HG02943 (cell line): ENCODE measurements around the gene C2orf92.

ENCODE experiments used
- ATAC-seq: cut with Tn5 transposase; IDR thresholded peaks from one replicate; pipeline ENCODE4 v1.9.1; 2021; ENCODE audit warnings: mild to moderate bottlenecking, low read depth, moderate library complexity; ENCODE audit not compliant: unreplicated experiment

The C2orf92 gene

DNA sequence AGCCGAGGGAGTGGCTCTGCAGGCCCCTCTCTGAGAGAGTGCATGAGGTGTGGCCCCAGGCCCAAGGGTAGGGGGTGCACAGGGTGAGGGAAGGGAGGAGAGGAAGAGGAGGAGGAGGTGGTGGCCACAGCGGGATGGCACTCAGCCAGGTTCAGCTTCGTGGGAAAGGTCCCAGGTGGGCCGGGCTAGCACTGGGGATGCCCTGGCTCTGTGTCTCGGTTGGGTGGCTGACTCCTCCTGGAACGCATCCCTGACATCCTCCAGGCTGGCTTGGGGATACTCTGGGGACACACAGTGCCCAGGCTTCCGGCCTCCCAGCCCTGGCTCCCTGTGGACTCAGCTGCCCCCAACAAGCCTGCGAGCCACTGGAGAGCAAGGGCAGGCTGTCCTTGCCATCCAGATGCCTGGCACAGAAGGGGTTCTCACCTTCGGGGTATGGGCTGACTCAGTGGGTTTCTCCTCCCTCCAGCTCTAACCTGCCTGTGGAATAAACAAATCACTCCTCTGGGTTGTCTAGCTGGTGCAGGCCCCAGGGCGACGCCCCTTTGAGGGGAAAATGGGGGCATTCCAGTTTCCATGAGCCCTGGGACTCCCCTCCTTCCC, 43.3 kb downstream of the C2orf92 start:
- no peak for ATAC-seq

DNA sequence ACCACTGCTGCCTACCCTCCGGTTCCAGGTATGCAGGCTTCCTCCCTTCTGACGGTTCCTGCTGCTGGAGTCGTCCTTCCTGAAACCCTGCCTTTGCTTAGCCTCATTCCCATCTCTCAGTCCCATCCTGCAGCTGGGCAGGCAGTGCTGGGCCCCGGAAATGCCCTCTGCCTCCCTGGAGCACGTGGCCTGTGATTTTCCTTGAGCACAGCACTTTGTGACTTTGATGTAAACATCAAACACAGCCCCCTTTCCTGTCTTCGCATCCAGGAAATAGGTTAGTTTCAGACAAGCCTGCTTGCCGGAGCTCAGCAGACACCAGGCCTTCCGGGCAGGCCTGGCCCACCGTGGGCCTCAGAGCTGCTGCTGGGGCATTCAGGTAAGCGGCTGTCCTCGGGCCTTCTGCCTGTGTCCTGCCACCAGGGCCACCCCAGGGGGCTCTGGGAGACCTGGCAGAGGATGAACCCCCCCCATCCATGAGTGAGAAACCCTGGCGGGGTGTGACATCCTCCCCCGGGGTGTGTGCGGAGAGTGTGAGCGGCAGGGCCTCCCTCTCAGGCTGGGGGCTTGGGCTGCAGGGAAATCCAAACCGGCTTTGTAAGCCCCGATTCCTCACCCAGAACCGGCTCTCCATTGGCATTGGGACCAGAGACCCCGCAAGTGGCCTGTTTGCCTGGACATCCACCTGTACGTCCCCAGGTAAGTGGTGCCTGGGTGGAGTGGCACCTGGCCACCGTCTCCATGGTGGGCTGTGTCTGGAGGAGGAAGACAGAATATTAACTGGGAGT, 44.0 kb downstream of the C2orf92 start, which contains the start of gene ZAP70:
Gene ZAP70 (plus strand): TSS at position 281 of the 788 bp plus-strand sequence. CDS start 10,461 bp downstream, outside the sequence.
- ATAC-seq, result no peak

DNA sequence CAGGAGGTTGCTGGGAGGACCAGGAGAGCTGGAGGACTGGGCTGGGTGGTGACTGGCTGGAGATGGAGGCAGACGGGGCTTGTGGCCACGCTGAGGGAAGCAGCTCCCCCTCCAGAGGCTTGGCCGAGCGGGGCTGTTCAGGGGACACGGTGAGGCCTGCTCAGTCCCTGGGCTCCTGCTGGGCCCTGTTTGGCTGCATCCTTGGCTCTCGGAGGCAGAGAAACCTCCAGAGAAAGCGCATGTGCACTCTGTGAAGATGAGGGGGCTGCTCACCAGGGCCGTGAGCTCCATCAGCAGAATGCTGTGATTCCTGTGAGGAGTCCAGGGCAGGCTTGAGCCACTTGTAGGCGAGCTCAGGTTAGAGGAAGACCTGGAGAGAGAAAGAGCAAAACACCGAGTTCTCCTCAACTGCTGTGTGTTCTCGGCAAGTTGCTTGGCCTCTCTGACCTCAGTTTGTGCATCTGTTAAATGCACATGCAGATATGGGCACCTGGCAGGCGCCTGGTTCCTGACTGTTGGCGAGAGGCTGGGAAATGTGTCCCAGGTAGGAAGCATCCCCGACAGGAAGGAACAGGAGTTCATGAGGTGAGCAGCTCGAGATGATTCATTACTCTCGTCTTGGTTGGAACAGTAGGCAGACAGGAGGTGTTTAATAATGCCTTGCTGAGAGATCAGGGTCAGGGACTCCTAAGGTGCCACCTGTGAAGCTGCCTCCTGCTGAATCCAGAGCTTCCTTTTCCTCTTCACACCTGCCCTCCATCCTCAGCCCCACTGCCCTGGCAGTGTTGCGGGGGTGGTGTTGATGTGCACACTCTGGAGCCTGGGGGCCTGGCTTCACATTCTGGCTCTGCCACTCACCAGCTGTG, 44.8 kb downstream of the C2orf92 start:
- no peak for ATAC-seq

DNA sequence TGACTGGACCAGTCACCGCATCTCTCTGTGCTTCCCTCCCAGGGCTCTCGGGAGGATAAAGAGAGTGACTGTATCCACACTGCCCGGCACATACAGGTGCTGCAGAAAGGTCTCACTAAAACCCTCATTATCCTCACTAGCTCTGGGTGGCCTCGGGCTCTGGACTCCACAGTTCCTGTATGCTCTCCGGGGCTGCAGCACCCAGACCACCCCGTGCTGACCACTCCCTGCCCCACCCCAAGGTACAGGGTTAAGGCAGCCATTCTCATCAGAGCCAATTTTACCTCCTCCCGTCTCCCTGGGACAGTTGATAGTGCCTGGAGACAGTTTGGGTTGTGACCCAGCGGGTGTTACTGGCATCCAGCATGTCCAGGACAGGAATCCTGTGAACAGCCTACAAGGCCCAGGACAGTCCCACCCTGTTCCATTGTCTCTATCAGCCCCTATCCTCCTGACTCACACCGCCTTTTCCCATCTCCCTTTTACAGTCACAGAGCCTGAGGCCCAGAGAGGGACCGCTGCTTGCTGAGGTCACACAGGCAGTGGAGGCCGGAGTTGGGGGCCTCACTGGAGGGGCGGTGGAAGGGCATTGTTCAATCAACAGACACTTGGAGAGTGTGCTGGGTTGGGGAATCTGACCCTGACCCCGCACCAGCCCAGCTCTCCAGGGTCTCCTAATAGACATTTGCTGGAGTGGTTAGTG, 45.6 kb downstream of the C2orf92 start:
- no peak for ATAC-seq

DNA sequence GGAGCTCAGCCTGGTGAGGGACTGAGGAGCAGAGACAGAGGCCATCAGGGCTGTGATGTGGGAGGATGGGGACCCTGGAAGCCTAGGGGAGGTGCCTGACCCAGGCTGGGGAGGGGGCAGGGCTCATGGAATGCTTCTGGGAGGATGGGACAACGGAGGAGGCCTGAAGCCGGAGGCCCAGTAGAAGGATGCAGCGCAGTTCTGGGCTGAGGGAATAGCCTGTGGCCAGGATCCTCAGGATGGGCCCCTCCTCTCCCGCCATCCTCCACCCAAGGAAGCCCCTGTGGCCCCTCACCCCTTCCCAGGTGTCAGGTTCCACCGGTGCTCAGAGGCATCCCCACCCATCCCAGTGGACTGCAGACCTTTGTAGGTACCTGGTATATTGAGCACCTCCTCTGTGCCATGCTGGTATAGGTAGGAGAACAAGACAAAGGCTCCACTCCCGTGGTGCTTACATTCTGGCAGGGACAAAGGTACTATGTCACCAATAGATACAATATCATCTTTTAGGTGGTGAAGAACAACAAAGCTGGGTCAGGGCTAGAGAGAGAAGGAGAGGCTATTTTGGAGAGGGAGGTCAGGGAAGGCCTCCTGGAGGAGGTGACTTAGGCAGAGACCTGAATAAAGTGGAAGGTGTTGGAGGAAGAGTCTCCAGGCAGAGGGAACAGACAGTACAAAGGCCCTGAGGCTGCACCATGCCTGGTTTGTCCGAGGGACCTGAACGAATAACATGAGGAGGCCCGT, 46.6 kb downstream of the C2orf92 start:
- no peak for ATAC-seq

DNA sequence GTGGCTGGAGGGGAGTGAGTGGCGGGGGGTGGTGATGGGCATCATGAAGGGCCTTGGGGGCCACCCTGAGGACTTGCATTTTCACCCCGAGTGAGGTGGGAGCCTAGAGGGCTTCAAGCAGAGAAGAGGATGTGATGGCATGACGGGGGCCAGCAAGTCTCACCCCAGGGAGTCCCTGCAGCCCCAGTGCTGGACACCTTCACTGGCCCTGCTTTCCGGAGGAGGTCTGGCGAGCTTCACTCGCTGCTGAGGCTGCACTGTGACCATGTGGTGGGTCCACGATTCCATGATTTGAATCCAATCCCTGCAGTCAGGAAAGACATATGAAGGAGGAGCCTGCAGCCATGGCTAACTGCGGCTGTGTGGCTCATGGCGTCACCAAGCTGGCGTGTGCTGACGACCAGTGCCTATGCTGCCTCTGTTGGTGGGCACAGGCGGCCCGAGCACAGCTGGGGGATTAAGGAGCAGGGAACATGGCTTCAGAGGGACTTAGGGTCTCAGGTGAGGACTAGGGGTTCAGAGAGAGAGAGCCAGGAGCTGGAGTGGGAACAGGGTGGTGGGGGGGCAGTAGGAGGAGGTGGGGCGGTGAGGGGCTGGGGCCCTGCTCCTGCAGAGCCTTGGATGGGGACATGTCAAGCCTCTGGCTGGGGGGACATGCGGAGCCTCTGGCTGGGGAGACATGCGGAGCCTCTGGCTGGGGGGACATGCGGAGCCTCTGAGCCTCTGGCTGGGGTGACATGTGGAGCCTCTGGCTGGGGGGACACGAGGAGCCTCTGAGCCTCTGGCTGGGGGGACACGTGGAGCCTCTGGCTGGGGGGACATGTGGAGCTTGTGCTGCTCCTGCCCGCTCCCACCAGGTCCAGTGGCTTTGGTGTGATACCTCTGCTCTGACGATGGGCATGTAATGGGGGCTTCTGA, 47.4 kb downstream of the C2orf92 start:
- ATAC-seq, result no peak

DNA sequence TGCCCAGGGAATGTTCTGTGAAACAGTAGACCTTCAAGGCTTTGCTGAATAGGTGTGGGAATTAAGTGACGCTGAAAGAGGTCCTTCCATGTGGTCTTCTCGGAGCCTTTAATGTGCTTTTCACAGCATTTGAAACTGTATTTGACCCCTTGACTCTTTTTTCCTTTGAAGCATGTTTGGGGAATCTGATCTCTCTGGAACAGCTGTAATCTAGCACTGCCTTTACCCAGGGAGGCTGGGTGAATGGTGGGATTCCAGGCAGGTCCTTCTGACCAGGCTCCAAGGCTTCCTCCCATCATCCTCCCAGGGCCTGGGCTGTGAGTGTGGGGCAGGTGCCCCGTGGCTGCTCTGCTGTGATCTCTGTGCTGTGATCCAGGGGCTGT, 48.1 kb downstream of the C2orf92 start:
- no peak for ATAC-seq

DNA sequence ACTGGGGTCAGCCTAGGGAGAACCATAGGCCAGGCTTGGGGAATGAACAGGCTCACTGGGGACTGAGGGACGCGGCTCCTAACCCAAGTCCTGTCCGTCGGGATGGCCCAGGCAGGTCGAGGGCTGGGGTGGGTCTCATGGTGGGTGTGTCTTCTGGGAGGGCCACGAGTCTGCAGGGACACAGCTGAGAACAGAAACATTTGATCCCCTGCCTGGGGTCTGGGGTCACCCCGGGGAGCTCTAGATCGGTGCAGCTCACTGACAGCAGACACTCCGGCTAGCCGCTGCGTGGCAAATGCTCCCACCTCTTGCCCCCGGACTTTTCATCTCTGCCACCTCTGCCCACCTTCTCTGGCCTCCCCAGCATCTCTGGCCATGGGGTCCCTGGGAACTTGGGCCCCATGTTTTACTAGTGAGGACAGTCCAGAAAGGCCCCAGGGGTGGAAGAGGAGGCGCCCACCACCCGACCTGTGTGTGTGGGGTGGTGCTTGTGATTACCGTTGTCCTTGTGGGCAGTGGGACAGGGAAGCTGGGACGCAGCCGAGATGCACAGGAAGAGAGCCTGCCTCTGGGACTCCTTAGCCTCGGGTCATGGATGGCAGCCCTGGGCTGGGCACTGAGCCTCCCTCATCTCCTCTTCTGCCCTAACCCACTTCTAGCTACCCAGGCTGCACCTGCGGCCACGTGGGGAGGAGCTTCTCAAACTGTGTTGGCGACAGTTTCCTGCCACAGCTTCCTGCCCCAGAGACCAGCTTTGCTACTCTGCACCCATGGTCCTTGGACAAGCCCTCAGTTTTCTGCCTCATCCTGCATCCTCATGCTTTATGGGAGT, 48.8 kb downstream of the C2orf92 start:
- ATAC-seq, result no peak

DNA sequence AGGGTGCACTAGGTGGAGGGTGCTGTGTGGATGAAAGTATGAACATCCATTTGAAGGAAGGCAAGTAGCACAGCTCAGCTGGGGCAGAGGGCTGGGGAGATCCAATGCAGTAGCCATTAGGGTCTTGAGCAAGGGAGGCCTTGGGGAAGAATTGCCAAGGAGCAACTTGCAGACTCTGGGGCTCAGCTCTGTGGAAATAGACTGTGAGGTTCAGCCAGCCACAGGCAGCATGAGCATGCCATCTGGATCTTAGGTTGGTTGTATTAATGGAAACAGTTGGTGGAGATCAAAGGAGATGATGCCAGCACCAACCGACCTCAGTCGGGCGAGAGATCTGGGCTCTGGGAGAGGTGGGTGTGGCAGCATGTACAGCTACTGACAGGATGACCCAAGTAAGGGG, 49.4 kb downstream of the C2orf92 start:
- ATAC-seq, result no peak

DNA sequence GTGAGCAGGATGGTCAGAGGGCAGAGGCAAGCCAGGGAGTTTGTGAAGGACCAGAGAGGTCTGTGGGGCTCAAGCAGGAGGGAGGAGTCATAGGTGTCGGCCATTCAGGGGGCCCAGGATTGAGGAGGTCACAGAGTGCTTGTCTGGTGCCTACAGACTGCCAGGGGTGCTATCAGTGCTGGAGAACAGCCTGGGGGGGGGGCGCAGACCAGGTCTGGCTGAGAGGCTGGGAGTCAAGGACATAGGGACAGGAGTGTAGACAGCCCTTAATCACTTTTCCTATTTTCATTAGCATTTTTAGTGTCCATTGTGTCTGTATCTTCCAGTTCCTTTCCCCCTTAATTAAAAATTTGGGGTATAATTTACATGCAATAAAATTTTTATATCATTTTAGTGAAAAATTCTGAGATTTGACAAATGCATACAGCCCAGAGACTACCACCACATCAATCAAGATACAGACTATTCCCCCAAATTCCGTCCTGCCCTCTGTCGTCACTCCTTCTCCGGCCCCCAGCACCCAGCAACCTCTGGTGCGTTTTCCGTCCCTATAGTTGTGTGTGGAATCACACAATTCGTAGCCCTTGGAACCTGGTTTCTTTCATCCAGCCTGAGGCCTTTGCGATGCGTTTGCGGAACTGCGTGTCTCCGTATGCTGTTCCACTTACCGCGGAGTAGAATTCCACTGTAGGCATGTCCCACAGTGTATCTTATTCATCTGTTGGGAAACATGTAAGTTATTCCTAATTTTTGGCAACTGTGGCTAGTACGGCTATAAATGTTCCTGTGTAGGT, 50.0 kb downstream of the C2orf92 start:
- ATAC-seq, result no peak

DNA sequence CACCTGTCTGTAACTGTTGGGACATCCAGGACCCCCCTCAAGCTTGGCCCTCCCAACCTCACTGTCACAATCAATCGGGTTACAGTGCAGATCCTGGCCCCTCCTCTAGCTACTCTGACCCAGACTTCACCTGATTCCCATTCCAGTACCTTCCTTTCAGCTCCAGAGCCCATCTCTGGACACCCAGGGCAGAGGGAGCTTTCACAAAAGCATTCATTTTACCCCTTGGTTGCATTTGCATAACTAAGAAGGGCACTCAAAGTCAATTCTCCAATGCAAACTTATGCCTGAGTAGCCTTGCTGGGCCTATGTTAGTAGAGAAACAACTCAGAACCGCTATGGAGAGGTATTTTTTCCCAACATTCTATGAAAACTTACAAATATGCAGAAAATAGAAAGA, 51.2 kb downstream of the C2orf92 start:
- no peak for ATAC-seq

DNA sequence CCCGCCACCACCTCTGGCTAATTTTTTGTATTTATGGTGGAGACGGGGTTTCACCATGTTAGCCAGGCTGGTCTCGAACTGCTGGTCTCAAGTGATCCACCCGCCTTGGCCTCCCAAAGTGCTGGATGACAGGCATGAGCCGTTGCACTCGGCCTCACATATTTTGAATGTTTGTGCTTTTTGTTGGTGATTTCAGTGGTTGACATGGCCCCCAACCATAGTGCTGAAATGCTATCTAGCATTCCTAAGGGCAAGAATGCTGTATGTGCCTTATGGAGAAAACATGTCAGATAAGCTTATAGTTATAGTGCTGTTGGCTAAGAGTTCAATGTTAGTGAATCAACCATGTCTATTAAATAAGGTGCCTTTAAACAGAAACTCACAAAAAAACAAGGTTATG, 52.7 kb downstream of the C2orf92 start:
- no peak for ATAC-seq

DNA sequence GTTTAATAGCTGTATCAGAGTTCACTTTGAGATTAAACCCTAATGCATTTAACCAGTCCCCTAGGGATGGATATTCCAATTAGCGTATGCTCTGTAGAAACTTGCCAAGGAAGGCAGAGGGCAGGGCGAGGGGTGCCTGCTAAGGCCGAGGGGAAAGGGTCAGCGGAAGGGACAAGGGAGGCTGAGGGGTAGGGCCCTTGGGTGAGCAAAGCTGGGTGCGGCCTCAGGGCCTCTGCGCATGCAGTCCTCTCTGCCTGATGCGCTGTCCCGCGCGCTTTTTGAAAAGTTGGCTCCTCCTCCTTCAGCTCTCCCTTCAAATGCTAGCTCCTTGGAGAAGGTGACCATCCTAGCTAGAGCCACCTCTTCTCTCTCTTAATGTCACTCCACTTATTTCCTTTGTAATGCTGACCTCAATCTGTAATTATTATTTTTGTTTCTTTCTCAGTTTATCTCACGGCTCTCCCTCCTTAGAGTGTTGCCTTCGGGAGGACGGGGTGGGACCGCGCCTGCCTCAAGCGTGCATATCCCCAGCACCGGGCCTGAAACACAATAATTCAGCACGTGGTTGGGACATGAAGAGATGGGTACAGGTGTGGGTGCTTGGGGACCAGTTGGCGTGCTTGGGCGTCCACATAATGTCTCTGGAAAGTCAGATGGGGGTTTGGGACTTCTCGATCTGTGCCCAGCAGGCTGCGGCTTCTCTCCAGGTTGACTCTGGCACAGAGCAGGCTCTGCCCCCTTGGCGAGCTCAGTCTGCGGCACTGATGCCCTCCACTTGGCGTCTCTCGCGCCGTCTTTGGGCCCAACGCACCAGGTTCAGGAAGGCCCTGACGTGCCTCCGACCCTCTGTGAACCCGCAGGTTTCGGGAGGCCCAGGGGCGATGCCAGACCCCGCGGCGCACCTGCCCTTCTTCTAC, 53.9 kb downstream of the C2orf92 start:
- no peak for ATAC-seq

DNA sequence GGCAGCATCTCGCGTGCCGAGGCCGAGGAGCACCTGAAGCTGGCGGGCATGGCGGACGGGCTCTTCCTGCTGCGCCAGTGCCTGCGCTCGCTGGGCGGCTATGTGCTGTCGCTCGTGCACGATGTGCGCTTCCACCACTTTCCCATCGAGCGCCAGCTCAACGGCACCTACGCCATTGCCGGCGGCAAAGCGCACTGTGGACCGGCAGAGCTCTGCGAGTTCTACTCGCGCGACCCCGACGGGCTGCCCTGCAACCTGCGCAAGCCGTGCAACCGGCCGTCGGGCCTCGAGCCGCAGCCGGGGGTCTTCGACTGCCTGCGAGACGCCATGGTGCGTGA, 54.5 kb downstream of the C2orf92 start:
- ATAC-seq, result no peak

DNA sequence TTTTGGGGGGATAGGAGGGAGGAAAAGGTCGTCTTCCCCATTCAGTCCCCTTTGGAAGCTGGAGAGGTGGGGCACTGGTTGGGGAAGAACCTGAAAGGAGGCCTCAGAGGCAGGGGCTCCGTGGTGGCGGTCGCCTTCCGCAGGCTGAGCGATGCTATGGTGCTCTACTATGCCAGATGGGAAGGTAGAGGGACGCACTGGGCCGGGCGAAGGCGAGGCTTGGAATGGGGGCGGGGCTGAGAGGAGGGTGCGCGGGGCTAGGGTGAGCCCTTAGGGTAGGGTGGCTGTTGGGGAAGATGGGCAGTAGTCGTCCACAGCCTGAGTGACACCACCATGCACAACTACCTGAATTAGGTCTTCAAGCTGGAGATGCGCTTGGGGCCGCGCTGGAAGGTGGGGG, 55.0 kb downstream of the C2orf92 start:
- ATAC-seq, result no peak

DNA sequence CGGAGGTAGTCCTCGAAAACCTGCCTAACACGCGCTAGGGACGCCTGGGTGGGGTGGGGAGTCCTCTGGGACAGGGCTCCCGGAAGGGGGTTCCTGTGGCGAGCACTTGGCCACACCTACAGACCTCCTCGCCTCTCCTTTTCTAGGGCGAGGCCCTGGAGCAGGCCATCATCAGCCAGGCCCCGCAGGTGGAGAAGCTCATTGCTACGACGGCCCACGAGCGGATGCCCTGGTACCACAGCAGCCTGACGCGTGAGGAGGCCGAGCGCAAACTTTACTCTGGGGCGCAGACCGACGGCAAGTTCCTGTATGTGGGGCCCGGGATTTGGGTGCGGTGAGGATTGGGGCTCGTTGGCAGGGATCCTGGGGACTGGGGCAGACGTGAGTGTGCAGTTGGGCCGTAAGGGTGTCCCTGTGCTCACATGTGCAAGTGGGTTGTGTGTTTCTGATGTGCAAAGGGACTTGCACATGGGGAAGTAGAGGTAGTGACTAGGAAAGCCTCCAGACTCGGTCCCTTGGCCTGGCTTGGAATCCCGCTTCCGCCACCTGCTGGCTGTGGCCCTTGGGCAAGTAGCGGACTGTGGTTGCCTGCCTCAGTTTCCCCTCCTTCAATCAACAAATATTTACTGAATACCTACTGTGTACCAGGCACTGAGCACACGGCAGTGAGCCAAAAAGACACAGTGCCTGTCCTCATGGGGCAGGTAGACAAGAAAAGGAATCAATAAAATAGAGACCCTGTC, 55.6 kb downstream of the C2orf92 start:
- ATAC-seq, result no peak
